HL-60/S4 treated with phorbol 12-myristate 13-acetate at 8.2 ng/mL for 4 days and 3 days (cell line): ENCODE data around the gene FBP1.

Experiments
- in situ Hi-C: fragments of 300-500 bp; cut with MboI; formaldehyde crosslinking; loops from 2 replicates; pipeline ENCODE4 v1.15.0; 2022; ENCODE audit warnings: low sequenced_read_pairs

The FBP1 gene

GRCh38 chr9:94639061-94639998, at the start of gene FBP1:
Gene FBP1 (minus strand): TSS chr9:94639518. CDS start chr9:94639310, 208 bp downstream.
- in situ Hi-C loops, result no loop called here

DNA sequence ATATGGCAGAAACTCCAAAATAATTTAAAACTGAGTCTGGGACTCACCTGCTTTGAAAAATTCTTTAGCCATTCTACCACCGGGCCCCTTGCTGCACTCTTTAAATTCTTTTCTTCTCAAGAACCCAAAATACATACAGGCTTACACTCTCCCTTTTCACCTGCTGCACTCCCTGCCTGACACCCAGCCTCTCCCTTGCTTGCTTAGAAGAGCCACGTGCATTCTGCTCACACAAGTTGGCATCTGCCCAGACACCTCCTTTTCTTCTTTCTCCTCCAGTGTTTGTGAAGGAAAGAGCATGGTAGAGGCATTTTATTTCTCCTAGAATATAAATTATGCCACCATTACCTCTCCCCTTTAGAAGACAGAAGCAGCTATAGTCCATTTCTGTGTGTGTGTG, 48.1 kb upstream of the FBP1 start:
- in situ Hi-C loops, result loop anchor here (10.0 kb wide), 1 partner anchor 447 kb away; no protein-coding TSS in a partner anchor

DNA sequence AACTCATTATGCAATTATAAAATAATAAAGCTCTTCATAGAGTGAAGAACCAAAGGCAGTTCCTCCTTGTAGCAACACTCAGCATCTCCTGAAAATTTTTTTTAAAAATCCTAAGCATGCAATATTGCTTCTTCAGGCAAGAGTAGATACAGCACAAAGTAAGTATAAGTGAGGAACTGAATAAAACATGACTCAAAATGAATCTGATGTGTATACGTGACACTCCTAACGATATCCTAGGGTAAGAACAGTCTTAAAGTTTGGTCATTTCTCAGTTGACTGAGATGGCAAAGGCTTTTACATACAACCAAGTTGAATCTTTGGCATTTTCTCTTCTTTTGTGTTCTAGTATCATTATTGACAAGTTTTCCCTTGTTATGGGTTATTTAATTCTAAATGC, 46.0 kb upstream of the FBP1 start:
- in situ Hi-C loops, result loop anchor here (10.0 kb wide), 1 partner anchor 449 kb away; no protein-coding TSS in a partner anchor

- in situ Hi-C loops, result loop anchor here (10.0 kb wide), 1 partner anchor 453 kb away; no protein-coding TSS in a partner anchor
These were observed 42.2 kb upstream of the FBP1 start for GRCh38 chr9:94681508-94681907.

GRCh38 chr9:94680621-94681020, 41.3 kb upstream of the FBP1 start:
- in situ Hi-C loops, result loop anchor here (10.0 kb wide), 1 partner anchor 454 kb away; no protein-coding TSS in a partner anchor

GRCh38 chr9:94680020-94680419, 40.7 kb upstream of the FBP1 start:
- in situ Hi-C loops, result loop anchor here (10.0 kb wide), 1 partner anchor 455 kb away; no protein-coding TSS in a partner anchor

DNA sequence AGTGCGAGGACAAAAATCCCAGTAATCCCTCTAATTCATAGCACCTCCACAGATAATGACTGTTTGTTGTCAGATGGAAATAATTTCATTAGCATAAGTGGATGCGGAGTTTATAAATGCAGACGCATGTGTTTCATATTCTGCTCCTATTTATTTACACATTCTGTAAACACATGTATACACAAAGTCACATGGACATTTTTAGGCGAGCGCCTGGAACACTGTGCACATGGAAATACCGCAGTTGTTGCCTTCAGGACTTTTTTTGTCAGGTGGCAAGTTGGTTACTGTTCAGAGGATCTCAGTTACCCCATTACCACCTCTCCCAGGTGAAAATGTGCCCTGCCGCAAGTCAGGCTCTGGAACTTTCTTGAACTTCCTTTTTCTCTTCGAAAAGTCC, 40.3 kb upstream of the FBP1 start:
- in situ Hi-C loops, result no loop called here

- in situ Hi-C loops, result no loop called here
These were observed 38.6 kb upstream of the FBP1 start for GRCh38 chr9:94677929-94678328.

DNA sequence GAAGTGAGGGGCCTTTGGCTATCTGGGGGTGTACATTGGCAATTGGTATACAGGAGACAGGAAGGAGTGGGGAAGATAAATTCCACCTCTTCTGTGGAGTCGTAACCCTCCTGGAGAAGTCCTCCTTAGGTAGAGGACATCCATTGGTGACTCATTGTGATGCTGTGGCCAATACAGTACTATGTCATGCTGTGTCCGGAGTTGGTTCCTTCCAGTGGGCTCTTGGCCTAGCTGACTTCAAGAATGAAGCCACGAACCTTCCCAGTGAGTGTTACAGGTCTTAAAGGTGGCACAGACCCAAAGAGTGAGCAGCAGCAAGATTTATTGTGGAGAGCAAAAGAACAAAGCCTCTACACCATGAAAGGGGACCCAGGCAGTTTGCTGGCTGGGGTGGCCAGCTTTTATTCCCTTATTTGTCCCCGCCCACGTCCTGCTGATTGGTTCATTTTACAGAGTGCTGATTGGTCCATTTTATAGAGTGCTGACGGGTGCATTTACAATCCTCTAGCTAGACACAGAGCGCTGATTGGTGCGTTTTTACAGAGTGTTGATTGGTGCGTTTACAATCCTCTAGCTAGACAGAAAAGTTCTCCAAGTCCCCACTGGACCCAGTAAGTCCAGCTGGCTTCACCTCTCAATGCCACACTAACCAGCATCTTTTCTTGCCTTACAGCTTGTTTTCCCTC, 37.3 kb upstream of the FBP1 start:
- in situ Hi-C loops, result no loop called here

DNA sequence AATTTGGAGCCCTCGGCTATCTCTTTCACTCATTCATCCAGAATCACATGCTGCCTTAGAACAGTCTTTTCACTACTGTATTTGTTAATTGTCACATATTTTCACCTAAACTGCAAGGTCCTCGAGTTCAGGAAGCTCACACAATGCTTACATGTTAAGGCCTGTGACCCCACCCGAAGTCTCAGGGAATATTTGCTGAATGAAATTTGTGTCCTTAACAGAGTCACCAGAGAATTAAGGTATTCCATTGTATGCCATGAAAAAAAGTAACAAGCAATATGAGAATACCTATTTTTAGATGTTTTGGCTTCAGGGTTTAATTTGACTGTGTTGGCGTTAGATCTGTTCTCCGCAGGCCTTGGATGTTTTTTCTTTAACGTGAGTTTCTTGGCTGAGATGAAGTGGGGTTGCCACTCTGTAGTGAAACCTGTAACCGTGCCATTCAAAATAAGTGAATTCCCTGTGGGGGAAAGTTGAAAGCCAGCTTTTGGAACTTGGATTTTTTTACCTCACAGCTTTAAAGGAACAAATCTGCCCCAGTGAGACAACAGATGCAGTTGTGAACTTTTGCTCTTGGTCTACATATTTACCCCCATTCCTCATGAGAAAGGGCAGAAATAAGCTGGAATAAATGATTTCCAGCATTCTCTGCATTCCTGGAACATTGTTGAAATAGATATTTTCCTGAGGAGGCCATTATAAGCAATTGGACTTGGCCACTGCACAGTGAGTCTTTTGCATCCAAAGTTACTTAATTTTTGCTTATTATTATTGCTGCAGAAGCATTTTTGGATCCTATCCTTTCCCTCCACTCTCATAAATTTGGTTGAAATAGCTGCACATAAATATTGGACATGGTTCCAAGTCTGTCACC, 35.9 kb upstream of the FBP1 start:
- in situ Hi-C loops, result no loop called here

DNA sequence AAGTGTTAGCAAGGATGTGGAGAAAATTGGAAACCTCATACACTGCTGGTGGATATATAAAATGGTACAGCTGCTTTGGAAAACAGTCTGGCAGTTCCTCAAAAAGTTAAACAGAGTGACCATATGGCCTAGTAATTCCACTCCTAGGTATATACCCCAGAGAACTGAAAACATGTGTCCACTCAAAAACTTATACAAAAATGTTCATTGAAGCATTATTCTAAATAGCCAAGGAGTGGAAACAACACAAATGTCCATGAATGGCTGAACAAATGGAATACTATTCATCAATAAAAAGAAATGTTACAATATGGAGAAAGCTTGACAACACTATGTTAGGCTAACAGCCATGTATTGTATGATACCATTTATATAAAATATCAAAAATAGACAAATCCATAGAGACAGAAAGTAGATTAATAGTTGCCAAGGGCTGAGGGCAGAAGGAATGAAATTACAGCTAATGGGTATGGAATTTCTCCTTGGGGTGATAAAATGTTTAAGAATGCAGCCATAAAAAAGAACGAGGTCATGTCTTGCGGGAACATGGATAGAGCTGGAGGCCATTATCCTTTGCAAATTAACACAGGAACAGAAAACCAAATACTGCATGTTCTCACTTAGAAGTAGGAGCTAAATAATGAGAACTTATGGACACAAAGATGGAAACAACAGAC, 33.6 kb upstream of the FBP1 start:
- in situ Hi-C loops, result no loop called here

GRCh38 chr9:94668928-94669729, 29.8 kb upstream of the FBP1 start:
- in situ Hi-C loops, result no loop called here

- in situ Hi-C loops, result no loop called here
These were observed 29.2 kb upstream of the FBP1 start for GRCh38 chr9:94668418-94668927.

DNA sequence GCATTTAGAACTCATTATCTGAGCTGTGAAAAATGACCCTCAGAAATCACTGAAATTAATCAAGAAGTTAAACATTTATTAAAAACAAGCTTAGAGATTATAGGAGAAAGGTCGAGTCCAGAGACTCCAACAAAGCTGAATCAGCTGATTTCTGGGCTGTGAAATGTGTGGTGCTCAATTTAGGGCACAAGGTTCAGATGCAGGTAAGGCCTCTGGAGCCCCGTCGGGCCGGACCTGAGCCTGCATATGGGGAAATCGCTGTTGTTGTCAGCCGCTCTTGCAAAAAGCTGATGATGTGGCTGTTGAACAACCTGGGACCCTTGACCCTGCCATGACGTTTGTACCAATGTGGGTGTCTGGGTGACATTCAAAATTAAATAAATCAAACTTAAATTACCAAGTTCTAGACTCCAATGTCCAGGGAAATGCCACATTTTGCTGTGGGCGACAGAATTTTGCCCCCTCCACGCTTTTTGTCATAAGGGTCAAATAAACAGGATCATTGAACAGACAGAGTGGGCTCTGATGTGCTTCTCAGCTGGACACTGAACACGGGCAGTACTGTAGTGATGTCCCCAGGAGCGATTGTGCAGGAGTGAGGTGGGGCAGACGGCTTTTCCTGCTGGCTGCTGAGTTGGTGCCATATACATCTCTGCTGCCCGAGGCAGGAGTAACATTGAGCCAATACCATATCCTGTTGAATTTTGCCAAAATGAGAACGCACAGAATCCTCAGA, 27.2 kb upstream of the FBP1 start:
- in situ Hi-C loops, result no loop called here

DNA sequence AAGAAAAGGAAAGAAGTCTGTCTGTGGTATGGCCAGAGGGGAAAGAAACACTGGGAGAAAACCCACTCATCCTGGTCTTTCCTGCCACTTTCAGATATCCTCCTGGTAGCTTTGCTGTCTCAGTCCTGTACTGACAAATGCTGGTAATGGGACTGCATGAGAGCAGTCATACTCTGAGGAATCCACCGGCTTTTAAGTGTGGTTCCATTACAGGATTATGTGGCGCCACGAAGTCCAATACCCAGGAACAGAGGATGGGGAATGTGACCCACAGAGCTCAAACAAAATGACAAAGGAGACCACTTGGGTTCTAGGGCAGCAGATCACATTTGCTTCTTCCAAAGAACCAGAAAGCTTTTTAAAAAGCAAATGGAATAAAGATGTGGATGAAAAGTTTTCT, 26.3 kb upstream of the FBP1 start:
- in situ Hi-C loops, result no loop called here

GRCh38 chr9:94664801-94665200, 25.5 kb upstream of the FBP1 start:
- in situ Hi-C loops, result no loop called here

DNA sequence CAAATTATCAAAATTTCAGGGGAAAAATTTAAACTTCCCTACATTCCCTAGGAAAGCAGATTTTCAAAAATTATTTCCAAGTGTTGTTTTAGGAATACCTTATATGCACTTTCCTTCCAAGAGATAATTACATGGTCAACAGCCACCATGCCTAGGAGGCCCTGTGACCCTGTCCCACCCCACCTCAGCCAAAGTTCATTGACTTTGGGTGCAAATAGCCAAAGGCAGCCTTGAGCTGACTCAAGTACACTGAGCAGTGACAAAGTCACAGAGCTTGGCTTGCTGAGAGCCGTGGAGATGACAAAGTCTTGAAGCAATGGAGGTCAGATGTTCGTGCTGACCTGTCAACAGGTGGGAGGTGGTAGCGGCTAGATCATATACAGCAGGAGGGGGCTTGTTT, 24.3 kb upstream of the FBP1 start:
- in situ Hi-C loops, result no loop called here

GRCh38 chr9:94663140-94663539, 23.8 kb upstream of the FBP1 start:
- in situ Hi-C loops, result no loop called here
